HepG2 (cell line): ENCODE measurements around the gene CD200. TPM values are rescaled to one million over a fixed set of nuclear protein-coding genes. Genes with fewer than 3 reads are reported as not detected.

Experiments used
- ATAC-seq: fragments of 200-7000 bp; cut with Tn5 transposase; 3 replicates; pipeline ENCODE4 v1.9.1; 2020; ENCODE audit warnings: mild to moderate bottlenecking, moderate library complexity
- BruUV-seq: library from RNA; stranded (reverse); fragments of 400-500 nt; replicated peaks from 2 replicates; lab custom pipeline; 2021; lab: Mats Ljungman, UMichigan
- CTCF ChIA-PET: fragments of 300-600 bp; formaldehyde crosslinking; extraction: SDS; loops from one replicate; lab custom pipeline; 2021; ENCODE audit warnings: low total read pairs, inconsistent platforms, low intra/inter-chr PET ratio; lab: Yijun Ruan, JAX
- POLR2A ChIA-PET: fragments of 350-600 bp; sonication (Branson Sonifier 250); formaldehyde crosslinking; loops from one replicate; lab custom pipeline; 2020; ENCODE audit warnings: antibody characterized with exemption, inconsistent platforms; lab: Yijun Ruan, JAX
- DNase-seq: peaks from one replicate; pipeline ENCODE4 v3.0.0-alpha.2; 2015; ENCODE audit warnings: low spot score
- FAIRE-seq: peaks from 3 replicates; lab custom pipeline; 2011; peaks lifted over from hg19 to GRCh38; lab: Jason Lieb, UNC
- H2AFZ ChIP-seq: one replicate; pipeline ENCODE4 v1.6.1; 2011; ENCODE audit warnings: low read length, inconsistent platforms
- H3K27ac ChIP-seq: fragments of 300-600 bp; 3 replicates; pipeline ENCODE4 v1.8.0; 2011; ENCODE audit warnings: mixed run types, mild to moderate bottlenecking, mixed read lengths, low read length, inconsistent platforms; ENCODE audit not compliant: insufficient read depth; ENCODE audit errors: extremely low read length
- H3K27me3 ChIP-seq, 2 experiments: fragments of 200-600 bp in 1 of 2; 2 replicates in 1 of 2; 3 replicates in 1 of 2; pipeline versions ENCODE4 v1.6.0 to v1.8.0; 2011; ENCODE audit warnings: low read length in 2 of 2, mild to moderate bottlenecking in 2 of 2, moderate library complexity in 2 of 2, inconsistent platforms in 1 of 2; ENCODE audit not compliant: insufficient read depth in 2 of 2, control insufficient read depth in 1 of 2
- H3K36me3 ChIP-seq, 2 experiments: fragments of 200-600 bp in 1 of 2; replicated peaks in 1 of 2; 2 replicates in 1 of 2; 3 replicates in 1 of 2; pipeline versions ENCODE4 v1.5.1 to v1.8.0; 2011; ENCODE audit warnings: low read length in 2 of 2, inconsistent platforms in 1 of 2; ENCODE audit not compliant: insufficient read depth in 2 of 2, control insufficient read depth in 1 of 2
- H3K4me1 ChIP-seq: 2 replicates; pipeline ENCODE4 v1.5.1; 2012; ENCODE audit warnings: low read length, inconsistent platforms; ENCODE audit not compliant: insufficient read depth
- H3K4me2 ChIP-seq: 2 replicates; pipeline ENCODE4 v1.6.0; 2011; ENCODE audit warnings: low read depth, low read length, inconsistent platforms
- H3K4me3 ChIP-seq, 3 experiments: fragments of 200-600 bp in 1 of 3; sonication (generic), shearing (Covaris generic) in 1 of 3; replicated peaks in 1 of 3; 2 replicates each; pipeline ENCODE4 v1.5.1; 2011 to 2016; ENCODE audit warnings: low read length in 3 of 3, inconsistent platforms in 2 of 3, low read depth in 2 of 3, mild to moderate bottlenecking in 2 of 3, control low read depth in 1 of 3, mixed read lengths in 1 of 3; ENCODE audit not compliant: insufficient read depth in 1 of 3
- H3K79me2 ChIP-seq: one replicate; pipeline ENCODE4 v1.6.1; 2011; ENCODE audit warnings: low read length, inconsistent platforms; ENCODE audit not compliant: insufficient read depth
- H3K9ac ChIP-seq: 2 replicates; pipeline ENCODE4 v1.6.0; 2011; ENCODE audit warnings: mild to moderate bottlenecking, low read depth, low read length, inconsistent platforms; ENCODE audit not compliant: insufficient read depth
- H3K9me3 ChIP-seq: 2 replicates; pipeline ENCODE4 v1.5.1; 2012; ENCODE audit warnings: mild to moderate bottlenecking, low read length
- H4K20me1 ChIP-seq: 2 replicates; pipeline ENCODE4 v1.6.0; 2011; ENCODE audit warnings: inconsistent platforms, mild to moderate bottlenecking, low read length, moderate library complexity; ENCODE audit not compliant: insufficient read depth
- AHR ChIP-seq: IDR thresholded peaks from 2 replicates; pipeline ENCODE4 v1.6.1; 2018; ENCODE audit warnings: missing genetic modification reagents, missing compliant biosample characterization
- FOSL2 ChIP-seq: sonication (generic); formaldehyde crosslinking; IDR thresholded peaks from 2 replicates; pipeline ENCODE4 v1.4.0; 2020; ENCODE audit warnings: missing genetic modification reagents
- MTF1 ChIP-seq: sonication (generic); formaldehyde crosslinking; IDR thresholded peaks from 2 replicates; pipeline ENCODE4 v1.5.0; 2020; ENCODE audit warnings: missing genetic modification reagents
- NCOA1 ChIP-seq: sonication (generic); formaldehyde crosslinking; IDR thresholded peaks from 2 replicates; pipeline ENCODE4 v1.9.0; 2021; ENCODE audit warnings: missing genetic modification reagents
- NFRKB ChIP-seq: fragments of 450-650 bp; IDR thresholded peaks from 2 replicates; pipeline ENCODE4 v1.6.1; 2017
- SOX13 ChIP-seq, 3 experiments: fragments of 450-650 bp in 1 of 3; sonication (generic) in 1 of 3; formaldehyde crosslinking in 1 of 3; IDR thresholded peaks in 2 of 3; conservative IDR thresholded peaks in 1 of 3; 2 replicates each; pipeline versions ENCODE4 v1.5.0 to v1.6.1; 2016 to 2020; ENCODE audit warnings: antibody characterized with exemption in 1 of 3, mild to moderate bottlenecking in 1 of 3, missing compliant biosample characterization in 1 of 3, missing genetic modification reagents in 1 of 3, moderate library complexity in 1 of 3
- STAG1 ChIP-seq: sonication (generic); formaldehyde crosslinking; IDR thresholded peaks from 2 replicates; pipeline ENCODE4 v1.4.0; 2020; ENCODE audit warnings: missing genetic modification reagents
- TEAD3 ChIP-seq: optimal IDR thresholded peaks from 2 replicates; pipeline ENCODE3; 2016; ENCODE audit warnings: borderline replicate concordance
- ZBTB43 ChIP-seq: sonication (generic); formaldehyde crosslinking; conservative IDR thresholded peaks from 2 replicates; pipeline ENCODE4 v1.4.0; 2020; ENCODE audit warnings: missing genetic modification reagents
- ZNF10 ChIP-seq: sonication (generic); formaldehyde crosslinking; IDR thresholded peaks from 2 replicates; pipeline ENCODE4 v1.4.0; 2020; ENCODE audit warnings: mild to moderate bottlenecking, low read depth, missing genetic modification reagents, borderline replicate concordance
- ZNF720 ChIP-seq: sonication (generic); formaldehyde crosslinking; IDR thresholded peaks from 2 replicates; pipeline ENCODE4 v1.4.0; 2020; ENCODE audit warnings: missing genetic modification reagents
- ZNF792 ChIP-seq: IDR thresholded peaks from 2 replicates; pipeline ENCODE4 v1.6.1; 2016
- ZNF883 ChIP-seq: sonication (generic); formaldehyde crosslinking; IDR thresholded peaks from 2 replicates; pipeline ENCODE4 v1.5.1; 2020; ENCODE audit warnings: mild to moderate bottlenecking, missing genetic modification reagents; ENCODE audit errors: not compliant biosample characterization
- WGBS: methylation state at CpG from one replicate; pipeline ENCODE4 v1.1.6; 2017; ENCODE audit warnings: low lambda C conversion rate; 5-methylcytosine and 5-hydroxymethylcytosine counted together
- in situ Hi-C: cut with HindIII; loops from 2 replicates; pipeline ENCODE4 v1.10.0; 2017; ENCODE audit warnings: low pct_unique_long_range_greater_than_20kb; ENCODE audit not compliant: extremely low pct_ligation_motif_present
- intact Hi-C: fragments of 100-400 bp; cut with micrococcal nuclease; formaldehyde crosslinking; loops from one replicate; pipeline ENCODE4 v1.10.0; 2022; ENCODE audit not compliant: unreplicated experiment
- polyA plus RNA-seq, 8 experiments: library from polyadenylated mRNA; depleted of rRNA in 3 of 8; stranded (reverse) in 7 of 8; unstranded in 1 of 8; fragments of >200 nt; fragmentation: Illumina TruSeq in 4 of 8; extraction: Trizol in 4 of 8; gene quantifications; 2 replicates each; pipeline versions ENCODE4 v1.2.1 to v1.2.3, GENCODE V29; 2011 to 2016; ENCODE audit warnings: low read depth in 4 of 8, missing spikeins in 1 of 8, mixed read lengths in 1 of 8; ENCODE audit not compliant: insufficient read depth in 1 of 8
- total RNA-seq, 5 experiments: library from RNA; depleted of rRNA; stranded (reverse); fragments of >200 nt; fragmentation: Illumina TruSeq; extraction: Trizol; gene quantifications; 2 replicates each; pipeline ENCODE4 v1.2.3, GENCODE V29; 2016; ENCODE audit warnings: low read depth in 1 of 5
- TF ChIP-seq, protein P1 (sequence below): fragments of 450-650 bp; IDR thresholded peaks from 2 replicates; pipeline ENCODE4 v1.6.1; 2016
- TF ChIP-seq, protein P2 (sequence below): sonication (generic); formaldehyde crosslinking; IDR thresholded peaks from 2 replicates; pipeline ENCODE4 v1.5.0; 2020; ENCODE audit warnings: mild to moderate bottlenecking, missing genetic modification reagents
- TF ChIP-seq, protein P3 (sequence below): sonication (generic); formaldehyde crosslinking; IDR thresholded peaks from 2 replicates; pipeline ENCODE4 v1.5.1; 2020; ENCODE audit warnings: mild to moderate bottlenecking, missing genetic modification reagents

Gene CD200
- total and polyA plus RNA-seq, 2 of the 13 experiments (the other 11 are each of a cell fraction or from before 2014, with no cell fraction given): not detected

DNA sequence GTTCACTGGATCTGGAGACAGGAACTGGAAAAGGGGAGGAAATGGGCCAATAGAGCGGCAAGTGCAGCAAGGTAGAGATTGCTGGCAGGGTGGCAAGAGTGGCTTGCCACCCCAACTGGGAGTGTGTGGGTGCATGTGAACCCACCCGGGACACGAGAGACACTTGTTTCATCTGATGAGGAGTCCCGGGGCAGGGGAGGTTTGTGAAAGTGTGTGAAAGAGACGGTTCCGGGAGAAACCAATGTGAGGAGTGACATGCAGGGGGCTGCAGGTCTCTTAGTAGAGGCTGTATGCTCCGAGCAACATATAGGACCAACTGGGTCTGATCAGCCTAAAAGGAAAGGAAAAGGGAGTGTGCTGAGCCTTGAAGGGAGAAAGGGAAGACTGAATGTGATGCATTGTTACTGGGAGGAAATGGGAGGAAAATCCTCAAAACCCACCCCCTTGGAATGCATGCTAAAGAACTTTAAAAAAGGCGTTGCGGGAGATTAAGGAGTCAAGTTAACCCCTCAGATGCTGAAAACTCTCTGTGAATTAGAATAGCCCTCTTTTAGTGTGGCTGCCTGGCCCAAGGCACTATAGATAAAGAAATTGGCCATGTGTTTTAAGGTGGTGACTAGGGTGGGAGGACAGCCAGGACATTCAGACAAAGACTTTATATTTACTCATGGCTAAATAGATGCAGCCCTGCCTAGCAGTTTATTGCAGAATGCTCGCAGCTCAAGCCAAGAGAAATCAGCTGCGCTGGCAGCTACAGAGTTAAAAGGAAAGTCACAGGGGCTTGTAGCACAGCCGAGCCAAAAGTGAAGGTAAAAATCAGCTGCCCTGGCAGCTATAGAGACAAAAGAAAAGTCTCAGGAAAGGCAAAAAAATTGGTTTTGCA, 29.8 kb upstream of the CD200 start:
- Histone ChIP-seq H3K79me2 (no peaks in the 10 kb centered on the region), H3K9ac (no peak overlapping the region), H3K9me3 (no peaks in the 10 kb centered on the region), H3K4me3 (no peak overlapping the region), H3K27me3 (no peaks in the 10 kb centered on the region), H3K27ac (no peak overlapping the region), H4K20me1 (no peaks in the 10 kb centered on the region), H3K4me1 (no peaks in the 10 kb centered on the region), H2AFZ (no peak overlapping the region), H3K36me3 (no peaks in the 10 kb centered on the region), H3K4me2 (no peak overlapping the region)
- WGBS: 39% methylated on average over 12 of the region's 12 CpGs
- ATAC-seq (no peak), DNase-seq (no peak), FAIRE-seq (no peak)
- intact Hi-C loops: no loop called here
- ChIA-PET POLR2A (no interaction called here), CTCF (no interaction called here)
- in situ Hi-C loops: no loop called here
- BruUV-seq: no TSS peak
- TF ChIP-seq, protein P1, sequence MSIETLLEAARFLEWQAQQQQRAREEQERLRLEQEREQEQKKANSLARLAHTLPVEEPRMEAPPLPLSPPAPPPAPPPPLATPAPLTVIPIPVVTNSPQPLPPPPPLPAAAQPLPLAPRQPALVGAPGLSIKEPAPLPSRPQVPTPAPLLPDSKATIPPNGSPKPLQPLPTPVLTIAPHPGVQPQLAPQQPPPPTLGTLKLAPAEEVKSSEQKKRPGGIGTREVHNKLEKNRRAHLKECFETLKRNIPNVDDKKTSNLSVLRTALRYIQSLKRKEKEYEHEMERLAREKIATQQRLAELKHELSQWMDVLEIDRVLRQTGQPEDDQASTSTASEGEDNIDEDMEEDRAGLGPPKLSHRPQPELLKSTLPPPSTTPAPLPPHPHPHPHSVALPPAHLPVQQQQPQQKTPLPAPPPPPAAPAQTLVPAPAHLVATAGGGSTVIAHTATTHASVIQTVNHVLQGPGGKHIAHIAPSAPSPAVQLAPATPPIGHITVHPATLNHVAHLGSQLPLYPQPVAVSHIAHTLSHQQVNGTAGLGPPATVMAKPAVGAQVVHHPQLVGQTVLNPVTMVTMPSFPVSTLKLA: no peak
- TF ChIP-seq ZBTB43 (CRISPR knock-in tag): no peak
- TF ChIP-seq STAG1: no peak
- TF ChIP-seq SOX13 (IDR thresholded peaks at IDR 0.05): no peak
- TF ChIP-seq SOX13 (CRISPR knock-in tag; conservative IDR thresholded peaks at IDR 0.05 in 1 of 2, IDR thresholded peaks at IDR 0.05 in 1 of 2): no peak
- TF ChIP-seq NFRKB: no peak
- TF ChIP-seq, protein P2, sequence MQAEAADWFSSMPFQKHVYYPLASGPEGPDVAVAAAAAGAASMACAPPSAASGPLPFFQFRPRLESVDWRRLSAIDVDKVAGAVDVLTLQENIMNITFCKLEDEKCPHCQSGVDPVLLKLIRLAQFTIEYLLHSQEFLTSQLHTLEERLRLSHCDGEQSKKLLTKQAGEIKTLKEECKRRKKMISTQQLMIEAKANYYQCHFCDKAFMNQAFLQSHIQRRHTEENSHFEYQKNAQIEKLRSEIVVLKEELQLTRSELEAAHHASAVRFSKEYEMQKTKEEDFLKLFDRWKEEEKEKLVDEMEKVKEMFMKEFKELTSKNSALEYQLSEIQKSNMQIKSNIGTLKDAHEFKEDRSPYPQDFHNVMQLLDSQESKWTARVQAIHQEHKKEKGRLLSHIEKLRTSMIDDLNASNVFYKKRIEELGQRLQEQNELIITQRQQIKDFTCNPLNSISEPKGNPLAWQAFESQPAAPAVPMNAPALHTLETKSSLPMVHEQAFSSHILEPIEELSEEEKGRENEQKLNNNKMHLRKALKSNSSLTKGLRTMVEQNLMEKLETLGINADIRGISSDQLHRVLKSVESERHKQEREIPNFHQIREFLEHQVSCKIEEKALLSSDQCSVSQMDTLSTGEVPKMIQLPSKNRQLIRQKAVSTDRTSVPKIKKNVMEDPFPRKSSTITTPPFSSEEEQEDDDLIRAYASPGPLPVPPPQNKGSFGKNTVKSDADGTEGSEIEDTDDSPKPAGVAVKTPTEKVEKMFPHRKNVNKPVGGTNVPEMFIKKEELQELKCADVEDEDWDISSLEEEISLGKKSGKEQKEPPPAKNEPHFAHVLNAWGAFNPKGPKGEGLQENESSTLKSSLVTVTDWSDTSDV (CRISPR knock-in tag): no peak
- TF ChIP-seq AHR (CRISPR knock-in tag): no peak
- no peak for TF ChIP-seq ZNF883
- TF ChIP-seq MTF1 (CRISPR knock-in tag): no peak
- no peak for TF ChIP-seq ZNF792 (CRISPR knock-in tag)
- TF ChIP-seq ZNF10 (CRISPR knock-in tag): no peak
- no peak for TF ChIP-seq FOSL2
- TF ChIP-seq, protein P3, sequence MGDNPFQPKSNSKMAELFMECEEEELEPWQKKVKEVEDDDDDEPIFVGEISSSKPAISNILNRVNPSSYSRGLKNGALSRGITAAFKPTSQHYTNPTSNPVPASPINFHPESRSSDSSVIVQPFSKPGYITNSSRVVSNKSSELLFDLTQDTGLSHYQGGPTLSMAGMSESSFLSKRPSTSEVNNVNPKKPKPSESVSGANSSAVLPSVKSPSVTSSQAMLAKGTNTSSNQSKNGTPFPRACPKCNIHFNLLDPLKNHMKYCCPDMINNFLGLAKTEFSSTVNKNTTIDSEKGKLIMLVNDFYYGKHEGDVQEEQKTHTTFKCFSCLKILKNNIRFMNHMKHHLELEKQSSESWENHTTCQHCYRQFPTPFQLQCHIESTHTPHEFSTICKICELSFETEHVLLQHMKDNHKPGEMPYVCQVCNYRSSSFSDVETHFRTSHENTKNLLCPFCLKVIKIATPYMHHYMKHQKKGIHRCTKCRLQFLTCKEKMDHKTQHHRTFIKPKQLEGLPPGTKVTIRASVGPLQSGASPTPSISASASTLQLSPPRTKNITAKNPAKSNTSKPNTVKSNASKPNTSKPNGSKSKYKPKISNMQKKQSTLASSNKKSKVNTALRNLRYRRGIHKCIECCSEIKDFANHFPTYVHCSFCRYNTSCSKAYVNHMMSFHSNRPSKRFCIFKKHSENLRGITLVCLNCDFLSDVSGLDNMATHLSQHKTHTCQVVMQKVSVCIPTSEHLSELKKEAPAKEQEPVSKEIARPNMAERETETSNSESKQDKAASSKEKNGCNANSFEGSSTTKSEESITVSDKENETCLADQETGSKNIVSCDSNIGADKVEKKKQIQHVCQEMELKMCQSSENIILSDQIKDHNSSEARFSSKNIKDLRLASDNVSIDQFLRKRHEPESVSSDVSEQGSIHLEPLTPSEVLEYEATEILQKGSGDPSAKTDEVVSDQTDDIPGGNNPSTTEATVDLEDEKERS (CRISPR knock-in tag): no peak
- no peak for TF ChIP-seq TEAD3 (CRISPR knock-in tag)
- no peak for TF ChIP-seq NCOA1 (CRISPR knock-in tag)
- TF ChIP-seq ZNF720 (CRISPR knock-in tag): no peak
